ENCODE measurements around the gene LRRC2.
"Not testable (repeated sequence)": the region's sequence is repeated elsewhere in the genome, so short reads cannot be mapped to it uniquely, and the experiment has no call there.

LRRC2 gene

GRCh38 chr3:46566040-46566641 is at the start of gene LRRC2:
Gene LRRC2 (minus strand): TSS chr3:46566302. CDS start chr3:46551591, 14,711 bp downstream.
- no peak for DNase-seq (ENCODE audit: extremely low read depth in 1 of 2, low read depth in 1 of 2)

GRCh38 chr3:46615050-46615775 is 49.1 kb upstream of the LRRC2 start:
- no peak for DNase-seq (ENCODE audit: extremely low read depth in 1 of 2, low read depth in 1 of 2)

- no peak for DNase-seq (ENCODE audit: extremely low read depth in 1 of 2, low read depth in 1 of 2)
These were observed 48.3 kb upstream of the LRRC2 start for GRCh38 chr3:46614431-46614830.

GRCh38 chr3:46613313-46614005 is 47.4 kb upstream of the LRRC2 start:
- DNase-seq (ENCODE audit: extremely low read depth in 1 of 2, low read depth in 1 of 2) = no peak

- DNase-seq (ENCODE audit: extremely low read depth in 1 of 2, low read depth in 1 of 2) = no peak
These were observed 46.2 kb upstream of the LRRC2 start, which contains the start of gene FAM240A for GRCh38 chr3:46612324-46612723. Gene FAM240A (plus strand): TSS chr3:46612525. CDS start chr3:46612684, 159 bp downstream.

- no peak for DNase-seq (ENCODE audit: extremely low read depth in 1 of 2, low read depth in 1 of 2)
These were observed 44.0 kb upstream of the LRRC2 start for GRCh38 chr3:46609944-46610722.

GRCh38 chr3:46609212-46609721 is 43.2 kb upstream of the LRRC2 start:
- no peak for DNase-seq (ENCODE audit: extremely low read depth in 1 of 2, low read depth in 1 of 2)

GRCh38 chr3:46607603-46608028 is 41.5 kb upstream of the LRRC2 start:
- DNase-seq (ENCODE audit: extremely low read depth in 1 of 2, low read depth in 1 of 2) = no peak

- DNase-seq (ENCODE audit: extremely low read depth in 1 of 2, low read depth in 1 of 2) = no peak
These were observed 38.0 kb upstream of the LRRC2 start for GRCh38 chr3:46604127-46604526.

- DNase-seq (ENCODE audit: extremely low read depth in 1 of 2, low read depth in 1 of 2) = no peak
These were observed 37.4 kb upstream of the LRRC2 start for GRCh38 chr3:46603446-46604046.

GRCh38 chr3:46599590-46599989 is 33.5 kb upstream of the LRRC2 start:
- DNase-seq (ENCODE audit: extremely low read depth in 1 of 2, low read depth in 1 of 2) = no peak

- no peak for DNase-seq (ENCODE audit: extremely low read depth in 1 of 2, low read depth in 1 of 2)
These were observed 29.8 kb upstream of the LRRC2 start for GRCh38 chr3:46595819-46596314.

GRCh38 chr3:46594723-46595122 is 28.6 kb upstream of the LRRC2 start:
- no peak for DNase-seq (ENCODE audit: extremely low read depth in 1 of 2, low read depth in 1 of 2)

- no peak for DNase-seq (ENCODE audit: extremely low read depth in 1 of 2, low read depth in 1 of 2)
These were observed 27.9 kb upstream of the LRRC2 start for GRCh38 chr3:46593979-46594378.

GRCh38 chr3:46593274-46593862 is 27.3 kb upstream of the LRRC2 start:
- DNase-seq (ENCODE audit: extremely low read depth in 1 of 2, low read depth in 1 of 2) = no peak

GRCh38 chr3:46587268-46587667 is 21.2 kb upstream of the LRRC2 start:
- DNase-seq (ENCODE audit: extremely low read depth in 1 of 2, low read depth in 1 of 2) = not testable (repeated sequence)

- no peak for DNase-seq (ENCODE audit: extremely low read depth in 1 of 2, low read depth in 1 of 2)
These were observed 20.7 kb upstream of the LRRC2 start for GRCh38 chr3:46586738-46587246.

- no peak for DNase-seq (ENCODE audit: extremely low read depth in 1 of 2, low read depth in 1 of 2)
These were observed 19.9 kb upstream of the LRRC2 start for GRCh38 chr3:46585799-46586693.
